Tibial artery (tissue), 4 donors: Measurements from ENCODE around the gene ROBO1.

ENCODE experiments used
- DNase-seq, 2 donors: peaks; one replicate each; pipeline ENCODE4 v3.0.0-alpha.2; 2019
- H3K27ac ChIP-seq, 2 donors: fragments of 200-600 bp; sonication (generic) in 1 of 2; 1 replicate in 1 of 2; 2 replicates in 1 of 2; pipeline ENCODE4 v1.5.1; 2018 to 2019; ENCODE audit warnings: mild to moderate bottlenecking in 1 of 2
- H3K27me3 ChIP-seq, 2 donors: fragments of 200-600 bp; sonication (generic) in 1 of 2; one replicate each; pipeline versions ENCODE4 v1.5.1 to v1.6.0; 2016 to 2019
- H3K36me3 ChIP-seq, 3 donors: fragments of 200-600 bp; sonication (generic) in 2 of 3; one replicate each; pipeline ENCODE4 v1.5.1; 2016 to 2019; ENCODE audit warnings: mild to moderate bottlenecking in 2 of 3
- H3K4me1 ChIP-seq, 4 donors: fragments of 200-600 bp; sonication (generic) in 2 of 4; 1 replicate in 3 of 4; 2 replicates in 1 of 4; pipeline ENCODE4 v1.5.1; 2016 to 2019
- H3K4me3 ChIP-seq, 2 donors: fragments of 200-600 bp; sonication (generic) in 1 of 2; 1 replicate in 1 of 2; 2 replicates in 1 of 2; pipeline ENCODE4 v1.5.1; 2018 to 2019; ENCODE audit warnings: mild to moderate bottlenecking in 2 of 2
- H3K9me3 ChIP-seq, 3 donors: fragments of 200-600 bp; sonication (generic) in 1 of 3; one replicate each; pipeline ENCODE4 v1.5.1; 2016 to 2019
- intact Hi-C: fragments of 100-400 bp; cut with DNase I; formaldehyde crosslinking; loops from one replicate; pipeline ENCODE4 v1.15.0; 2023; ENCODE audit warnings: low total_unique reads
- TF ChIP-seq, protein P1 (sequence below), 2 experiments: fragments of 200-600 bp in 1 of 2; fragments of 450-650 bp in 1 of 2; IDR thresholded peaks; one replicate each; pipeline ENCODE4 v1.5.1; 2017 to 2019; ENCODE audit warnings: antibody characterized with exemption in 2 of 2, mild to moderate bottlenecking in 1 of 2, moderate library complexity in 1 of 2

Gene ROBO1

DNA sequence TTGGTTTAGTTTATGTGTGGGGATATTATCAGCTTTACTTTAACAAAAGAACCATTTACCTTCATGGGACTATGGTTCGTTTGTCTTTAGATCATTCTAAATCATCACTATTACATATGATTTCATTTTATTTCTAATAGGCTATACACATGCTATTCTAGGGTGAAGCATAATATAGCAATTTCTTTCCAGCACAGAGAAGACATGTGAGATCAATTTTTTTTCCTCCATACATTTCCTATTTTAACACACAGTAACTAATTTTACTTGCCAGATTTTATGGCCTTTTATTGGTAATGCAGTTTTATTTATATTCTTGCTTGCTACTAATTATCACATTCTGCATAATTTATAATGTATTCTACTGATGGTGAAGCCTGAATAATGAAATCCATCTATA is 287.1 kb downstream of the ROBO1 start:
- H3K27me3 ChIP-seq: no peaks in the 10 kb centered on the region
- H3K4me1 ChIP-seq: no peaks in the 10 kb centered on the region
- H3K9me3 ChIP-seq: no peaks in the 10 kb centered on the region
- intact Hi-C loops: no loop called here
- H3K27ac ChIP-seq: no peak overlapping the region
- TF ChIP-seq, protein P1, sequence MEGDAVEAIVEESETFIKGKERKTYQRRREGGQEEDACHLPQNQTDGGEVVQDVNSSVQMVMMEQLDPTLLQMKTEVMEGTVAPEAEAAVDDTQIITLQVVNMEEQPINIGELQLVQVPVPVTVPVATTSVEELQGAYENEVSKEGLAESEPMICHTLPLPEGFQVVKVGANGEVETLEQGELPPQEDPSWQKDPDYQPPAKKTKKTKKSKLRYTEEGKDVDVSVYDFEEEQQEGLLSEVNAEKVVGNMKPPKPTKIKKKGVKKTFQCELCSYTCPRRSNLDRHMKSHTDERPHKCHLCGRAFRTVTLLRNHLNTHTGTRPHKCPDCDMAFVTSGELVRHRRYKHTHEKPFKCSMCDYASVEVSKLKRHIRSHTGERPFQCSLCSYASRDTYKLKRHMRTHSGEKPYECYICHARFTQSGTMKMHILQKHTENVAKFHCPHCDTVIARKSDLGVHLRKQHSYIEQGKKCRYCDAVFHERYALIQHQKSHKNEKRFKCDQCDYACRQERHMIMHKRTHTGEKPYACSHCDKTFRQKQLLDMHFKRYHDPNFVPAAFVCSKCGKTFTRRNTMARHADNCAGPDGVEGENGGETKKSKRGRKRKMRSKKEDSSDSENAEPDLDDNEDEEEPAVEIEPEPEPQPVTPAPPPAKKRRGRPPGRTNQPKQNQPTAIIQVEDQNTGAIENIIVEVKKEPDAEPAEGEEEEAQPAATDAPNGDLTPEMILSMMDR (IDR thresholded peaks at IDR 0.05): no peak
- DNase-seq: no peak
- H3K36me3 ChIP-seq: no peaks in the 10 kb centered on the region
- no peak overlapping the region for H3K4me3 ChIP-seq

DNA sequence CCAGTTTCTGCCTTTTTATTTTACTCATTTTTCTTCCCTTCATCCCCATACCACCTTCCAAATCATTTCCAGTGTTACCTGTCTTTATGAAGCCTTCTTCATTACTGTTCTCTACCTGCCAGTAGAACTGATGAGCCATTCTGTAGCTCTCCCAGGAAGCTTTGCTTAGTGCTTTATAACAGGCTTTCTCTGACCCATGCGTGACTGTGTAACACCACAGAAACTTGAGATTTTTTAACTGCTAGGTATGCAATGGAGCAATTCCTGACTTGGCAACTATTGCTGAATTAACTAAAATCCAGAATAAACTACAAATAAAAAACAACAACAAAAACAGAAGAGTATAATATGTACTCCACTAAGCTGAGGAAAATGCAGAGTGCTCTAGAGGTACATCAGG is 289.2 kb downstream of the ROBO1 start:
- DNase-seq: no peak
- TF ChIP-seq, protein P1 (IDR thresholded peaks at IDR 0.05): no peak
- Histone ChIP-seq H3K4me1 (no peaks in the 10 kb centered on the region), H3K27ac (no peak overlapping the region), H3K27me3 (no peaks in the 10 kb centered on the region), H3K9me3 (no peaks in the 10 kb centered on the region), H3K4me3 (no peak overlapping the region), H3K36me3 (no peaks in the 10 kb centered on the region)
- intact Hi-C loops: no loop called here

DNA sequence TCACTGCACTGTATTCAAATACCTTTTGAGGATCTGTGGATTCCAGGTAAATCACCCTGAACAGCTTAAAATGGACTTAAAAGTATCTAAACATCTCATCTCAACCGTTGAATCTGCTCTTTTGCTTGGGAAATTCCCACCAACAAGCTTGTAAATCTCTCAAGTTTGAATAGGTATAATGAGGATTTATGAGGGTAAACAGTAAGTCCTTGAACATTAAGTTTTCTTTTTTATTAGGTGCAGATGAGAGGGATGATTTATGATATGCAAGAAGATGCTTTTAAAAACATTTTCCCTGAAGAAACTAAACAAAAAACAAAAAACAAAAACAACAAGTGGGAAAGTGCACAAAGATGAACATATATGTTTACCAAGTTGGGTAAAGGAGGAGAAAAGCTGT is 290.6 kb downstream of the ROBO1 start:
- Histone ChIP-seq H3K9me3 (no peaks in the 10 kb centered on the region), H3K36me3 (no peaks in the 10 kb centered on the region), H3K27me3 (no peaks in the 10 kb centered on the region), H3K27ac (no peak overlapping the region), H3K4me1 (no peaks in the 10 kb centered on the region), H3K4me3 (no peak overlapping the region)
- TF ChIP-seq, protein P1 (IDR thresholded peaks at IDR 0.05): no peak
- intact Hi-C loops: no loop called here
- DNase-seq: no peak

DNA sequence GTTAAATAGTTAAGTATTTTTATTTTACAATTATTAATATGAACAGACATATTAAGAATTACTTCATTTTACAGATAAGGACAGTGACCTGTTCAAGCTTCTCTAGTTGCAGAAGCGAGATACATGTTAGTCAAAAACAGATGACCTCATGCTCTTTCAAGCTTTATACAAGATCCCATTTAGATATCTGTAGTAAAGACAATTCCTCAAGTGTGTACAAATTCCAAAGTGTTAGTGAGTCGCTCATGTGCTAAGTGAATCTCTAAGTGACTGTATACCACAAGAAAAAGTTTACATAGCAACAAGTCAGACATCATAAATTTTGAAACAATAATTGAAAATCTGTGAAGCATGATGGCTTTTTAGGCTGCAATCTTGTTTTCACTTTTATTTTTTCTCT is 293.8 kb downstream of the ROBO1 start:
- Histone ChIP-seq H3K4me1 (no peaks in the 10 kb centered on the region), H3K36me3 (no peaks in the 10 kb centered on the region), H3K9me3 (no peaks in the 10 kb centered on the region), H3K27ac (no peak overlapping the region), H3K4me3 (no peak overlapping the region), H3K27me3 (no peaks in the 10 kb centered on the region)
- TF ChIP-seq, protein P1 (IDR thresholded peaks at IDR 0.05): no peak
- DNase-seq: no peak
- intact Hi-C loops: no loop called here

DNA sequence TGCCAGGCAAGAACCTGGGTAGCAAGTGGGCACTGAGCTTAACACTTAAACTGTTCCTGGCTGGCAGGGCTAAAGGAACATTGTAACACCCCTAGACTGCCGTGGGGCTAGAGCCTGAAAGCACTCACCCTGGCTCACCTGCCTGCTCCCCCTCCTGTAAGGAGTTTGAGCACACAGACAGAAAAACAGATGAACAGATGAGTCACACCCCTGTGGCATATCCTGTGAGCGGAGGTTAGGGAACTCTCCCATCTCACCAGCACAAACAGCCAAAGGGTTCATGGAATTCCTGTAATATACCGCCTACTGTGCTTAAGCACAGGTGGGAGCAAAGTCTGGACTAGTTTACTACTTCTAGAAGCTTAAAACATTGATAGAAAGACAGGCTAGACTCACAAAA is 300.1 kb downstream of the ROBO1 start:
- Histone ChIP-seq H3K9me3 (no peaks in the 10 kb centered on the region), H3K4me1 (no peaks in the 10 kb centered on the region), H3K27ac (no peak overlapping the region), H3K27me3 (no peaks in the 10 kb centered on the region), H3K4me3 (no peak overlapping the region), H3K36me3 (no peaks in the 10 kb centered on the region)
- intact Hi-C loops: no loop called here
- TF ChIP-seq, protein P1 (IDR thresholded peaks at IDR 0.05): no peak
- DNase-seq: no peak

DNA sequence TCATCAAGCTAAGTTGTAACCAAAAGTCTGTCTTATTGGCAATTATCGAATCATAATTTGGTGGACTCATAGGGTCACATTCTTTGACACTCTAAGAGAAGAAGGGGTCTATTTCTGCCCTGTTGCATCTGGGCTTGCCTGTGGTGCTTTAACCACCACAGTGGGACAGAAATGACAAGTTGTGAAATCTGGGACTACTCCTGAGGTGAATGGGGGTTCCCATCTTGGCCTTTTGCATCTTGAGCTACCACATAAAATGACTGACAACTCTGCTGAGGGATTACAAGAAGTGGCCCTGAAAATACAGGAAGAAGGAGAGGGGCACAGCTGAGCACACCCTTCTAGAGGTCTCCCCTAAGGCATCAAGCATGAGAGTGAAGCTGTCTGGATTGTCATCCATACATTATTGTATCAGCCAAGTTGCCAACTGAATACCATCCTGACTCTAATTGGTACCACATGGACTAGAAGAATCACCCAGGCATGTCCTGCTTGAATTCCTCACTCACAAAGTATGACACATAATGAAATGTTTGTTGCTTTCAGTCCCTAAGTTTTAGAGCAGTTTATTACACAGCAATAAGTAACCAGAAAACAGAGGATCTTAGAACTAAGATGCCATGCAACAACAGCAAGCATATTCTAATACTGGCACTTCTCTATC is 306.5 kb downstream of the ROBO1 start:
- Histone ChIP-seq H3K27me3 (no peaks in the 10 kb centered on the region), H3K4me3 (no peak overlapping the region), H3K4me1 (no peaks in the 10 kb centered on the region), H3K9me3 (no peaks in the 10 kb centered on the region), H3K36me3 (no peaks in the 10 kb centered on the region), H3K27ac (no peak overlapping the region)
- TF ChIP-seq, protein P1 (IDR thresholded peaks at IDR 0.05): no peak
- no peak for DNase-seq
- intact Hi-C loops: no loop called here
